ENCODE data around the gene RNF220. TPM values are rescaled to one million over a fixed set of nuclear protein-coding genes. Genes with fewer than 3 reads are reported as not detected.

Gene RNF220
- total and polyA plus RNA-seq, 2 donors (not counting 3 experiments of a cell fraction or from before 2014, with no cell fraction given), result 62.7 to 66.6 TPM

GRCh38 chr1:44467566-44467965 is 62.5 kb downstream of the RNF220 start:
- no peak for DNase-seq (ENCODE audit: low read depth, low spot score)
- H3K9me3 ChIP-seq (replicated peaks; ENCODE audit: control insufficient read depth, insufficient read depth, low read length), result no peaks in the 10 kb centered on the region
- H3K79me2 ChIP-seq (ENCODE audit: control insufficient read depth, insufficient read depth, low read length), result no peaks in the 10 kb centered on the region
- no peak overlapping the region for H3K27ac ChIP-seq (ENCODE audit: insufficient read depth, low read depth, low read length)
- no peaks in the 10 kb centered on the region for H3K9me1 ChIP-seq (replicated peaks; ENCODE audit: control insufficient read depth, extremely low read depth, insufficient read depth, low read length)
- no peak overlapping the region for H3K4me3 ChIP-seq (replicated peaks in 1 of 3; ENCODE audit: insufficient read depth in 1 of 3, low read depth in 1 of 3, low read length in 3 of 3)
- BruUV-seq (replicated peaks), result no TSS peak
- H3K4me1 ChIP-seq (ENCODE audit: control insufficient read depth, extremely low read depth, insufficient read depth, low read length), result no peaks in the 10 kb centered on the region
- H3K36me3 ChIP-seq (ENCODE audit: control insufficient read depth in 2 of 2, extremely low read depth in 1 of 2, insufficient read depth in 2 of 2, low read length in 2 of 2), result no peaks in the 10 kb centered on the region
- H3K4me2 ChIP-seq (ENCODE audit: insufficient read depth, low read length), result no peak overlapping the region
- intact Hi-C loops (cut with micrococcal nuclease), result no loop called here
- peaks cover 2 to 16% of the 10 kb centered on the region in 2 experiments for H3K27me3 ChIP-seq (ENCODE audit: control insufficient read depth in 2 of 2, insufficient read depth in 2 of 2, low read length in 2 of 2)
- dilution Hi-C loops (cut with MboI; ENCODE audit: extremely low pct_ligation_motif_present, low sequenced_read_pairs), result no loop called here
- ChIA-PET POLR2A (no interaction called here), CTCF (interaction anchor here (0.9 kb wide), 1 partner anchor 89 kb away, joined by 4 read pairs; no protein-coding TSS in a partner anchor)
- TF ChIP-seq POLR2A (IDR thresholded peaks at IDR 0.05; ENCODE audit: low read depth, low read length) (no peak), FOS (IDR thresholded peaks at IDR 0.05; ENCODE audit: borderline replicate concordance, insufficient read depth, low read length) (no peak), CTCF (IDR thresholded peaks at IDR 0.05; ENCODE audit: extremely low read depth in 1 of 2, insufficient read depth in 1 of 2, low read depth in 1 of 2, low read length in 2 of 2) (no peak), MYC (IDR thresholded peaks at IDR 0.05; ENCODE audit: low read depth, low read length) (no peak)
- H2AFZ ChIP-seq (ENCODE audit: low read depth, low read length), result no peak overlapping the region
- H4K20me1 ChIP-seq (replicated peaks; ENCODE audit: control insufficient read depth, extremely low read depth, insufficient read depth, low read length), result no peaks in the 10 kb centered on the region
- FAIRE-seq, result no peak
- H3K9ac ChIP-seq (replicated peaks; ENCODE audit: extremely low read depth, insufficient read depth, low read length), result no peak overlapping the region

- POLR2A ChIA-PET, result no interaction called here
- intact Hi-C loops (cut with micrococcal nuclease), result no loop called here
- CTCF ChIA-PET, result no interaction called here
- Histone ChIP-seq H3K36me3 (ENCODE audit: control insufficient read depth in 2 of 2, extremely low read depth in 1 of 2, insufficient read depth in 2 of 2, low read length in 2 of 2) (no peaks in the 10 kb centered on the region), H3K27ac (ENCODE audit: insufficient read depth, low read depth, low read length) (no peak overlapping the region), H3K79me2 (ENCODE audit: control insufficient read depth, insufficient read depth, low read length) (no peaks in the 10 kb centered on the region), H3K9me3 (replicated peaks; ENCODE audit: control insufficient read depth, insufficient read depth, low read length) (no peaks in the 10 kb centered on the region), H2AFZ (ENCODE audit: low read depth, low read length) (no peak overlapping the region), H4K20me1 (replicated peaks; ENCODE audit: control insufficient read depth, extremely low read depth, insufficient read depth, low read length) (no peaks in the 10 kb centered on the region), H3K4me1 (ENCODE audit: control insufficient read depth, extremely low read depth, insufficient read depth, low read length) (no peaks in the 10 kb centered on the region), H3K27me3 (ENCODE audit: control insufficient read depth in 2 of 2, insufficient read depth in 2 of 2, low read length in 2 of 2) (peaks cover 2 to 9% of the 10 kb centered on the region in 2 experiments), H3K4me3 (replicated peaks in 1 of 3; ENCODE audit: insufficient read depth in 1 of 3, low read depth in 1 of 3, low read length in 3 of 3) (no peak overlapping the region), H3K9me1 (replicated peaks; ENCODE audit: control insufficient read depth, extremely low read depth, insufficient read depth, low read length) (no peaks in the 10 kb centered on the region), H3K4me2 (ENCODE audit: insufficient read depth, low read length) (no peak overlapping the region), H3K9ac (replicated peaks; ENCODE audit: extremely low read depth, insufficient read depth, low read length) (no peak overlapping the region)
- dilution Hi-C loops (cut with MboI; ENCODE audit: extremely low pct_ligation_motif_present, low sequenced_read_pairs), result no loop called here
- DNase-seq (ENCODE audit: low read depth, low spot score), result no peak
- no peak for FAIRE-seq
- no TSS peak for BruUV-seq (replicated peaks)
- no peak for TF ChIP-seq GATA2 (IDR thresholded peaks at IDR 0.05; ENCODE audit: insufficient read depth, insufficient read length, low read depth, low read length)
- no peak for TF ChIP-seq JUN (IDR thresholded peaks at IDR 0.05; ENCODE audit: borderline replicate concordance, insufficient read depth, insufficient read length, low read depth)
- TF ChIP-seq CTCF (IDR thresholded peaks at IDR 0.05; ENCODE audit: extremely low read depth in 1 of 2, insufficient read depth in 1 of 2, low read depth in 1 of 2, low read length in 2 of 2), result no peak
- no peak for TF ChIP-seq MAX (IDR thresholded peaks at IDR 0.05; ENCODE audit: insufficient read depth, insufficient read length)
- no peak for TF ChIP-seq POLR2A (IDR thresholded peaks at IDR 0.05; ENCODE audit: low read depth, low read length)
- TF ChIP-seq FOS (IDR thresholded peaks at IDR 0.05; ENCODE audit: borderline replicate concordance, insufficient read depth, low read length), result no peak
- no peak for TF ChIP-seq POLR2AphosphoS5 (IDR thresholded peaks at IDR 0.05; ENCODE audit: insufficient read depth, low read depth, low read length)
- no peak for TF ChIP-seq MYC (IDR thresholded peaks at IDR 0.05; ENCODE audit: low read depth, low read length)
- TF ChIP-seq EZH2 (IDR thresholded peaks at IDR 0.05; ENCODE audit: borderline replicate concordance, low read depth, low read length, severe bottlenecking), result no peak
Measured at GRCh38 chr1:44471911-44472453, 66.9 kb downstream of the RNF220 start.
